Measurements from ENCODE around the gene ADCY3. TPM values are rescaled to one million over a fixed set of nuclear protein-coding genes. Genes with fewer than 3 reads are reported as not detected.

Gene ADCY3
- total and polyA plus RNA-seq, 2 experiments from 2014 or later = 9.1 to 47.4 TPM

- H3K4me3 ChIP-seq = peak overlapping the region; percentile 80
- no peaks in the 10 kb centered on the region for H4K20me1 ChIP-seq (ENCODE audit: insufficient read depth)
- DNase-seq = peak; percentile 65
- in situ Hi-C loops (cut with MboI) = no loop called here
- 1 to 2% methylated on average over 42 to 59 of the region's 76 CpGs for WGBS, 2 experiments (ENCODE audit: low coverage in 1 of 2, low lambda C conversion rate in 2 of 2, missing lambda C conversion rate in 2 of 2)
- peak overlapping the region; percentile 84 for H3K9ac ChIP-seq
- H3K27ac ChIP-seq = no peak overlapping the region
- H3K27me3 ChIP-seq (replicated peaks; ENCODE audit: insufficient read depth) = no peaks in the 10 kb centered on the region
- H3K9me2 ChIP-seq (ENCODE audit: insufficient read depth) = no peaks in the 10 kb centered on the region
- H3K36me3 ChIP-seq (ENCODE audit: low read depth) = no peaks in the 10 kb centered on the region
- H3K4me1 ChIP-seq (ENCODE audit: insufficient read depth) = peaks cover 6% of the 10 kb centered on the region; the same call in 1 of the 2 replicates
- no peaks in the 10 kb centered on the region for H3K9me3 ChIP-seq (ENCODE audit: low read depth)
- no peak for TF ChIP-seq EZH2 (IDR thresholded peaks at IDR 0.05; ENCODE audit: insufficient read depth, poor library complexity, severe bottlenecking)
- no peak for TF ChIP-seq EZH2phosphoT487 (IDR thresholded peaks at IDR 0.05; ENCODE audit: insufficient read depth, low read depth)
- peak overlapping the region; percentile 79 for H3K4me2 ChIP-seq (ENCODE audit: unreplicated experiment)
- 0 out of 2 replicates have a peak, but pooled peaks cover 5% of the 10 kb centered on the region for H3F3A ChIP-seq (ENCODE audit: insufficient read depth)
- peaks cover 28% of the 10 kb centered on the region for H3K79me2 ChIP-seq (ENCODE audit: insufficient read depth)
- H2AFZ ChIP-seq = peak overlapping the region; percentile 94
These were observed 435 bp downstream of the ADCY3 start for GRCh38 chr2:24919506-24920097.

- TF ChIP-seq EZH2 (IDR thresholded peaks at IDR 0.05; ENCODE audit: insufficient read depth, poor library complexity, severe bottlenecking) = no peak
- peak overlapping the region; percentile 80 for H3K4me3 ChIP-seq
- H3K9ac ChIP-seq = peak overlapping the region; percentile 84
- peaks cover 6% of the 10 kb centered on the region; the same call in 1 of the 2 replicates for H3K4me1 ChIP-seq (ENCODE audit: insufficient read depth)
- no peaks in the 10 kb centered on the region for H3K27me3 ChIP-seq (replicated peaks; ENCODE audit: insufficient read depth)
- H3K9me2 ChIP-seq (ENCODE audit: insufficient read depth) = no peaks in the 10 kb centered on the region
- H3K4me2 ChIP-seq (ENCODE audit: unreplicated experiment) = peak overlapping the region; percentile 79
- H4K20me1 ChIP-seq (ENCODE audit: insufficient read depth) = no peaks in the 10 kb centered on the region
- peaks cover 31% of the 10 kb centered on the region for H3K79me2 ChIP-seq (ENCODE audit: insufficient read depth)
- peak; percentile 50 for DNase-seq
- no peak overlapping the region for H3K27ac ChIP-seq
- H2AFZ ChIP-seq = peak overlapping the region; percentile 94
- H3K9me3 ChIP-seq (ENCODE audit: low read depth) = no peaks in the 10 kb centered on the region
- in situ Hi-C loops (cut with MboI) = no loop called here
- H3K36me3 ChIP-seq (ENCODE audit: low read depth) = no peaks in the 10 kb centered on the region
- 24 to 26% methylated on average over 12 to 13 of the region's 13 CpGs for WGBS, 2 experiments (ENCODE audit: low coverage in 1 of 2, low lambda C conversion rate in 2 of 2, missing lambda C conversion rate in 2 of 2)
- 0 out of 2 replicates have a peak, but pooled peaks cover 5% of the 10 kb centered on the region for H3F3A ChIP-seq (ENCODE audit: insufficient read depth)
These were observed 966 bp downstream of the ADCY3 start for GRCh38 chr2:24919037-24919505.

GRCh38 chr2:24918326-24919036, 1.6 kb downstream of the ADCY3 start:
- no peaks in the 10 kb centered on the region for H3K9me3 ChIP-seq (ENCODE audit: low read depth)
- 74 to 81% methylated on average over 35 to 42 of the region's 42 CpGs for whole genome bisulfite sequencing, 2 experiments (ENCODE audit: low coverage in 1 of 2, low lambda C conversion rate in 2 of 2, missing lambda C conversion rate in 2 of 2)
- H3K4me3 ChIP-seq = peak overlapping the region; percentile 80
- H3K4me2 ChIP-seq (ENCODE audit: unreplicated experiment) = peak overlapping the region; percentile 79
- peaks cover 31% of the 10 kb centered on the region for H3K79me2 ChIP-seq (ENCODE audit: insufficient read depth)
- H3K4me1 ChIP-seq (ENCODE audit: insufficient read depth) = peaks cover 6% of the 10 kb centered on the region; the same call in 1 of the 2 replicates
- no peaks in the 10 kb centered on the region for H3K36me3 ChIP-seq (ENCODE audit: low read depth)
- H4K20me1 ChIP-seq (ENCODE audit: insufficient read depth) = no peaks in the 10 kb centered on the region
- TF ChIP-seq EZH2 (IDR thresholded peaks at IDR 0.05; ENCODE audit: insufficient read depth, poor library complexity, severe bottlenecking) (no peak), EZH2phosphoT487 (IDR thresholded peaks at IDR 0.05; ENCODE audit: insufficient read depth, low read depth) (no peak)
- H3K9me2 ChIP-seq (ENCODE audit: insufficient read depth) = no peaks in the 10 kb centered on the region
- peak overlapping the region; percentile 94 for H2AFZ ChIP-seq
- peak overlapping the region; percentile 84; the same call in 1 of the 2 replicates for H3K9ac ChIP-seq
- H3K27ac ChIP-seq = no peak overlapping the region
- no peak for DNase-seq
- in situ Hi-C loops (cut with MboI) = no loop called here
- 0 out of 2 replicates have a peak, but pooled peaks cover 5% of the 10 kb centered on the region for H3F3A ChIP-seq (ENCODE audit: insufficient read depth)
- H3K27me3 ChIP-seq (replicated peaks; ENCODE audit: insufficient read depth) = no peaks in the 10 kb centered on the region

- in situ Hi-C loops (cut with MboI) = no loop called here
- no peak overlapping the region for H3K4me3 ChIP-seq
These were observed 2.2 kb downstream of the ADCY3 start for GRCh38 chr2:24917731-24918325.

More at GRCh38 chr2:24917731-24918325, 2.2 kb downstream of the ADCY3 start:
- H3K79me2 ChIP-seq (ENCODE audit: insufficient read depth) = peaks cover 31% of the 10 kb centered on the region
- no peak overlapping the region for H3K9ac ChIP-seq
- no peaks in the 10 kb centered on the region for H3K36me3 ChIP-seq (ENCODE audit: low read depth)
- no peak overlapping the region for H3K4me2 ChIP-seq (ENCODE audit: unreplicated experiment)
- H3K9me2 ChIP-seq (ENCODE audit: insufficient read depth) = no peaks in the 10 kb centered on the region
- DNase-seq = no peak
- H3K27me3 ChIP-seq (replicated peaks; ENCODE audit: insufficient read depth) = no peaks in the 10 kb centered on the region
- peaks cover 6% of the 10 kb centered on the region; the same call in 1 of the 2 replicates for H3K4me1 ChIP-seq (ENCODE audit: insufficient read depth)
- H4K20me1 ChIP-seq (ENCODE audit: insufficient read depth) = no peaks in the 10 kb centered on the region
- no peak overlapping the region for H2AFZ ChIP-seq
- WGBS, 2 experiments (ENCODE audit: low coverage in 1 of 2, low lambda C conversion rate in 2 of 2, missing lambda C conversion rate in 2 of 2) = 87 to 88% methylated on average over 12 of the region's 12 CpGs
- H3K27ac ChIP-seq = no peak overlapping the region
- H3F3A ChIP-seq (ENCODE audit: insufficient read depth) = 0 out of 2 replicates have a peak, but pooled peaks cover 5% of the 10 kb centered on the region
- H3K9me3 ChIP-seq (ENCODE audit: low read depth) = no peaks in the 10 kb centered on the region
- TF ChIP-seq EZH2 (IDR thresholded peaks at IDR 0.05; ENCODE audit: insufficient read depth, poor library complexity, severe bottlenecking) (no peak), EZH2phosphoT487 (IDR thresholded peaks at IDR 0.05; ENCODE audit: insufficient read depth, low read depth) (no peak)

Data from GM23248 (cell line).